ENCODE data around the gene AMOTL2.

AMOTL2 gene

DNA sequence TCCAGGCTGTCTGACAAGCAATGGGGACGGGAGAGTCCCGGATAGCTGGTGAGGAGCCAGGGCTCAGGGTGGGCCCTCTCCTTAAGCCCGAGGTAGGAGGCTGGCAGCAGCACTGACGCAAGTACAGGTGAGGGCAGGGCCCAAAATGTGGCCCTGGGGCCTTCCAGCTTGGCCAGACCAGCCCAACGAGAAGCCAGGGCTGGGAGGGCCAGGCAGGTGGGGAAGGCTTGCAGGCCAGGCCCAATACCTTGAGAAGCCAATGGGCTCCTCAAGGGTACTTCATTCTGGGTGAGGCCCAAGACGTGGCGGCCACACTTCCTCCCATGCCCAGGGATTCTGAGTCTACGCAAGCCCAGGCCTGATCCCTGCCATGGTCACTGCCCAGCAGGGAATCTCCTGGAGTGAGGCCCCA is 37.2 kb downstream of the AMOTL2 start:
- Histone ChIP-seq H3K27ac (ENCODE audit: low read depth in 2 of 2, low read length in 2 of 2) (no peak overlapping the region), H3K27me3 (ENCODE audit: control insufficient read depth in 2 of 2, insufficient read depth in 2 of 2, low read length in 2 of 2) (no peaks in the 10 kb centered on the region), H3K4me3 (ENCODE audit: low read length in 2 of 2) (no peak overlapping the region), H3K9ac (ENCODE audit: low read depth in 1 of 2, low read length in 2 of 2) (no peak overlapping the region), H3K36me3 (ENCODE audit: control insufficient read depth in 2 of 2, insufficient read depth in 2 of 2, low read length in 2 of 2) (no peaks in the 10 kb centered on the region), H3K4me1 (ENCODE audit: control insufficient read depth in 2 of 2, insufficient read depth in 2 of 2, low read length in 2 of 2) (peaks cover 0 to 11% of the 10 kb centered on the region in 2 donors), H3K9me3 (ENCODE audit: control insufficient read depth in 2 of 2, low read length in 2 of 2) (no peaks in the 10 kb centered on the region)

DNA sequence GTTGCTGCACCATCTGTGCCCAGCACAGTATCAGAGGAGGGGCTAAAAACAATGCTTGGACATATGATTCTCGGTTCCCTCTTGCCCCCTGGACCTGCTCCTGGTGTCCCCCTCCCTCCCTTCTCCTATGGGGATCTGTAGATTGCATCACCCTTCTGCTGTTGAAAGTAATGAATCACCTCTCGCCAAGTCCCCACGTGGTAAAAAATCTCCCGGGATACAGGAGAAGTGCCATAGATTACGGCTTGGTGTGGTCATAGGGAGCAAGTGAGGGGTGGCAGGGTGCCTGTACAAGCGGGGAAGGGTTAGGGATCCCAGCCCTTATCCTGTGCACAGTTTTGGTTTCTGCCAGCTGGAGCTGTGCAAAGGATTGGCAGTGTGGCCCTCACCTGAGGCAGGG is 37.7 kb downstream of the AMOTL2 start:
- Histone ChIP-seq H3K4me1 (ENCODE audit: control insufficient read depth in 2 of 2, insufficient read depth in 2 of 2, low read length in 2 of 2) (peaks cover 0 to 11% of the 10 kb centered on the region in 2 donors), H3K9me3 (ENCODE audit: control insufficient read depth in 2 of 2, low read length in 2 of 2) (no peaks in the 10 kb centered on the region), H3K4me3 (ENCODE audit: low read length in 2 of 2) (no peak overlapping the region), H3K27me3 (ENCODE audit: control insufficient read depth in 2 of 2, insufficient read depth in 2 of 2, low read length in 2 of 2) (no peaks in the 10 kb centered on the region), H3K27ac (ENCODE audit: low read depth in 2 of 2, low read length in 2 of 2) (no peak overlapping the region), H3K9ac (ENCODE audit: low read depth in 1 of 2, low read length in 2 of 2) (no peak overlapping the region), H3K36me3 (ENCODE audit: control insufficient read depth in 2 of 2, insufficient read depth in 2 of 2, low read length in 2 of 2) (no peaks in the 10 kb centered on the region)

DNA sequence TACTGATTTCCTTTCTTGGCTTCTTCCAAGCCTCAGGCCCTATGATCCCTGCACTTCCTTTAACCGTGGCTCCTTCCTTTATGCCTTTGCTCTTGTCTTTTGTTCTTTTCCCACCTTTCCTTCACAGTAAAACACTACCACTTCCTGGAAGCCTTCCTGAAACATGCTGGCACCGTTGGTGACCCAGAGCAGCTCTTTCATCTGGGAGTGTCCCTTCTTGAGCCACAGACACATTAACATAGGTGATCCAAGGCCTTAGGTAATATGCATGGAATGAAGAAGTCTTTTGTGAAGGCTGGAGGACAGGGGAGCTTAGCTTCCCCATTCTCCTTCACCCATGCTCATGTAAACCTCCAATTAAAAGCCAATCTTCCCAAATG is 39.4 kb downstream of the AMOTL2 start:
- no peaks in the 10 kb centered on the region for H3K27me3 ChIP-seq (ENCODE audit: control insufficient read depth in 2 of 2, insufficient read depth in 2 of 2, low read length in 2 of 2)
- no peak overlapping the region for H3K27ac ChIP-seq (ENCODE audit: low read depth in 2 of 2, low read length in 2 of 2)
- H3K9ac ChIP-seq (ENCODE audit: low read depth in 1 of 2, low read length in 2 of 2): no peak overlapping the region
- H3K9me3 ChIP-seq (ENCODE audit: control insufficient read depth in 2 of 2, low read length in 2 of 2): no peaks in the 10 kb centered on the region
- no peaks in the 10 kb centered on the region for H3K36me3 ChIP-seq (ENCODE audit: control insufficient read depth in 2 of 2, insufficient read depth in 2 of 2, low read length in 2 of 2)
- peaks cover 0 to 11% of the 10 kb centered on the region in 2 donors for H3K4me1 ChIP-seq (ENCODE audit: control insufficient read depth in 2 of 2, insufficient read depth in 2 of 2, low read length in 2 of 2)
- no peak overlapping the region for H3K4me3 ChIP-seq (ENCODE audit: low read length in 2 of 2)

DNA sequence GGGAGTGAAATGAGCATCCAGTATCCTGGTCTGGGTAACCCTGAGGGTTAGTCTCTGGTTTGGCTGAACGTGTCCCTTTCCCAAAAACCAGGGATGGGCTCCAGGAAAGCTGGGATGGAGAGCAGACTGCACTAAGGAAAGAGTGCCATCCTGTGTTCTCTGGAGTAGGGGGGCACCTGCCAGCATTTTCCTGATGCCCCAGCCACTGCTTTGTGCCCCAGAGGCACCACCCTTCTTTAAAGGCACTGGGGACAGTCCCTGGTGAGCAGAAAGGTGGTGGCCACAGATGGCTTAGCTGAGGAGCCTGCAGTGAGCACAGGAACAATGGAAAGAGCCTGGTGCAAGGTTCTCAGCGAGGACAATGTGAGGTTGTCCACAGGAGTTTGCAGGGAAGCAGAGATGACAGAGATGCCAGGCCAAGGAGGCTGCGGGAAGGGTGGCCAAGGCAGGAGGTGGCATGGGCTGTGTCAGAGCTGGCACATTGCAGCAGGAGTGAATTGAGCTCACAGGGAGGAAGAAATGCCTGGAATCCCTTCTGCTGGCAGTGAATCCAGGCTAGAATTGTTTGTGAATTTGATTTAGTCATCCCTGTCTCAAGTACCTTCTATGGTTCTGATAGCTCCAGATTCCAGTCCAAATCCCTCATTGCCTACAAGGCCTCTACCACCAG is 39.9 kb downstream of the AMOTL2 start:
- Histone ChIP-seq H3K27me3 (ENCODE audit: control insufficient read depth in 2 of 2, insufficient read depth in 2 of 2, low read length in 2 of 2) (no peaks in the 10 kb centered on the region), H3K9me3 (ENCODE audit: control insufficient read depth in 2 of 2, low read length in 2 of 2) (no peaks in the 10 kb centered on the region), H3K9ac (ENCODE audit: low read depth in 1 of 2, low read length in 2 of 2) (no peak overlapping the region), H3K36me3 (ENCODE audit: control insufficient read depth in 2 of 2, insufficient read depth in 2 of 2, low read length in 2 of 2) (no peaks in the 10 kb centered on the region), H3K4me1 (ENCODE audit: control insufficient read depth in 2 of 2, insufficient read depth in 2 of 2, low read length in 2 of 2) (peaks cover 0 to 11% of the 10 kb centered on the region in 2 donors), H3K4me3 (ENCODE audit: low read length in 2 of 2) (no peak overlapping the region), H3K27ac (ENCODE audit: low read depth in 2 of 2, low read length in 2 of 2) (peak overlapping the region; percentile 9 to 27)

DNA sequence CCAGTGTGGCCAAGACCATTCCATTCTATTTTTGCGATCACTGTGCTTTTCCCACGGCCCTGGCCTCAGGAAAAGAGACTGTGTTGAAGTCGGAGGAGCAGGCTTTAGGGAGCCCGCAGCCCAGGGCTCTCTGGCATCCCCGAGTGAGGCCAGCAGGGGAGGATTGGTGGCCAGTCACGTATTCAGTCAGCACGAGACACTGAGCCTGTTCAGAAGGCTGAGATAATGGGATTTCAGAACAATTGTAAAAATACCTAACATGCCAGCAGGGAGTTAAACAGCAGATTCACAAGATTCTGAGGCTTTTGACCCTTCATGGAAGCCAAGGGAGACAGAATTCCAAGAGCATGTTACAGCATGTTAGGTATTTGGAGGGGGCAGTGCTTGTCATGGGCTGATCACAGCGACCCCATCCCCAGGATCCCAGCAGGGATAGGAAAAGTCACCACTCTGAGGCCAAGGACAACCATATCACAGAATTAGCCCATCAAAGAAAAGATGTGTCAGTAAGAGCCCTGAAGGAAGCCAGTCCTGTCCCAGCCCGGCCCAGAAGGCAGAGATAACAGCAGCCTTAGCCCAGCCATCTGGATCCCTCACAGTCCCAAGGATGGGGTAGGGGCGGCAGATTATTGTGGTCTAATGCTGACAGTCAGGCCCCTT is 40.6 kb downstream of the AMOTL2 start:
- peaks cover 0 to 11% of the 10 kb centered on the region in 2 donors for H3K4me1 ChIP-seq (ENCODE audit: control insufficient read depth in 2 of 2, insufficient read depth in 2 of 2, low read length in 2 of 2)
- no peak overlapping the region for H3K9ac ChIP-seq (ENCODE audit: low read depth in 1 of 2, low read length in 2 of 2)
- no peaks in the 10 kb centered on the region for H3K27me3 ChIP-seq (ENCODE audit: control insufficient read depth in 2 of 2, insufficient read depth in 2 of 2, low read length in 2 of 2)
- H3K4me3 ChIP-seq (ENCODE audit: low read length in 2 of 2): no peak overlapping the region
- no peaks in the 10 kb centered on the region for H3K9me3 ChIP-seq (ENCODE audit: control insufficient read depth in 2 of 2, low read length in 2 of 2)
- peak overlapping the region in 1 of 2 donors; percentile 27 for H3K27ac ChIP-seq (ENCODE audit: low read depth in 2 of 2, low read length in 2 of 2)
- H3K36me3 ChIP-seq (ENCODE audit: control insufficient read depth in 2 of 2, insufficient read depth in 2 of 2, low read length in 2 of 2): no peaks in the 10 kb centered on the region

DNA sequence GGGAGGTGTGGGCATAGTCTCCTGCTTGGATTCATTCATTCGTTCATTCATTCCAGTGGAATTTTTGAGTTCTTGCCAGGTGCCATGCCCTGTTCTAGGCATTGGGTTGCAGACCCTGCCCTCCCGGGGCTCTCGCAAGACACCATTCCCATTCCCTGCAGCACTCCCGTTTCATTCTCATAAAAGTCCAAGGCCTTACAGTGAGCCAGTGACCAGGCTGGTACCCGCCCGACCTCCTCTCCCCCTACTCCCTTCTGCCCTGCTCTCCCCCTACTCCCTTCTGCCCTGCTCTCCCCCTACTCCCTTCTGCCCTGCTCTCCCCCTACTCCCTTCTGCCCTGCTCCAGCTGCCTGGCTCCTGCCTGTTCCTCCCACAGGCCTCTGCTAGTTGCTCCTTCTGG is 41.9 kb downstream of the AMOTL2 start:
- Histone ChIP-seq H3K9me3 (ENCODE audit: control insufficient read depth in 2 of 2, low read length in 2 of 2) (no peaks in the 10 kb centered on the region), H3K27me3 (ENCODE audit: control insufficient read depth in 2 of 2, insufficient read depth in 2 of 2, low read length in 2 of 2) (no peaks in the 10 kb centered on the region), H3K27ac (ENCODE audit: low read depth in 2 of 2, low read length in 2 of 2) (no peak overlapping the region), H3K9ac (ENCODE audit: low read depth in 1 of 2, low read length in 2 of 2) (no peak overlapping the region), H3K36me3 (ENCODE audit: control insufficient read depth in 2 of 2, insufficient read depth in 2 of 2, low read length in 2 of 2) (no peaks in the 10 kb centered on the region), H3K4me1 (ENCODE audit: control insufficient read depth in 2 of 2, insufficient read depth in 2 of 2, low read length in 2 of 2) (peaks cover 0 to 12% of the 10 kb centered on the region in 2 donors), H3K4me3 (ENCODE audit: low read length in 2 of 2) (no peak overlapping the region)

DNA sequence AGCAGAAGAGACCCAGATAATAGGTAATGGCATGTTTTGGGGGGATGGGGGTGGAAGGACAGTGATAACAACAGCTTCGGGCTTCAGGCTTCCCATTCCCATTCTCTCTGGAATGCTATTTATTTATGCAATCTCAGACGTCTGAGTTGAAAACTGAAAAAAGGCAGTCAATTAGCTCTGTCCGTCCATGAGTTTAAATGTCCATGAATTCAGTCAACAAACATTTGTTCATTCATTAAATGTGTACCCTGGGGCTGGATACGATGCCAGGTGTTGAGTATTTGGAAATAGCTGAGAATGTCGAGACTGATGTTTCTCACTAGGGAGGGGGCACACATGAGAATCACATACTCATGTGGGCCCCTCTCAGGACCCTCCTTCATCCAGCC is 42.4 kb downstream of the AMOTL2 start:
- no peaks in the 10 kb centered on the region for H3K27me3 ChIP-seq (ENCODE audit: control insufficient read depth in 2 of 2, insufficient read depth in 2 of 2, low read length in 2 of 2)
- H3K9ac ChIP-seq (ENCODE audit: low read depth in 1 of 2, low read length in 2 of 2): no peak overlapping the region
- no peak overlapping the region for H3K4me3 ChIP-seq (ENCODE audit: low read length in 2 of 2)
- peak overlapping the region; percentile 4 to 22 for H3K27ac ChIP-seq (ENCODE audit: low read depth in 2 of 2, low read length in 2 of 2)
- no peaks in the 10 kb centered on the region for H3K36me3 ChIP-seq (ENCODE audit: control insufficient read depth in 2 of 2, insufficient read depth in 2 of 2, low read length in 2 of 2)
- peaks cover 0 to 16% of the 10 kb centered on the region in 2 donors for H3K4me1 ChIP-seq (ENCODE audit: control insufficient read depth in 2 of 2, insufficient read depth in 2 of 2, low read length in 2 of 2)
- H3K9me3 ChIP-seq (ENCODE audit: control insufficient read depth in 2 of 2, low read length in 2 of 2): no peaks in the 10 kb centered on the region

DNA sequence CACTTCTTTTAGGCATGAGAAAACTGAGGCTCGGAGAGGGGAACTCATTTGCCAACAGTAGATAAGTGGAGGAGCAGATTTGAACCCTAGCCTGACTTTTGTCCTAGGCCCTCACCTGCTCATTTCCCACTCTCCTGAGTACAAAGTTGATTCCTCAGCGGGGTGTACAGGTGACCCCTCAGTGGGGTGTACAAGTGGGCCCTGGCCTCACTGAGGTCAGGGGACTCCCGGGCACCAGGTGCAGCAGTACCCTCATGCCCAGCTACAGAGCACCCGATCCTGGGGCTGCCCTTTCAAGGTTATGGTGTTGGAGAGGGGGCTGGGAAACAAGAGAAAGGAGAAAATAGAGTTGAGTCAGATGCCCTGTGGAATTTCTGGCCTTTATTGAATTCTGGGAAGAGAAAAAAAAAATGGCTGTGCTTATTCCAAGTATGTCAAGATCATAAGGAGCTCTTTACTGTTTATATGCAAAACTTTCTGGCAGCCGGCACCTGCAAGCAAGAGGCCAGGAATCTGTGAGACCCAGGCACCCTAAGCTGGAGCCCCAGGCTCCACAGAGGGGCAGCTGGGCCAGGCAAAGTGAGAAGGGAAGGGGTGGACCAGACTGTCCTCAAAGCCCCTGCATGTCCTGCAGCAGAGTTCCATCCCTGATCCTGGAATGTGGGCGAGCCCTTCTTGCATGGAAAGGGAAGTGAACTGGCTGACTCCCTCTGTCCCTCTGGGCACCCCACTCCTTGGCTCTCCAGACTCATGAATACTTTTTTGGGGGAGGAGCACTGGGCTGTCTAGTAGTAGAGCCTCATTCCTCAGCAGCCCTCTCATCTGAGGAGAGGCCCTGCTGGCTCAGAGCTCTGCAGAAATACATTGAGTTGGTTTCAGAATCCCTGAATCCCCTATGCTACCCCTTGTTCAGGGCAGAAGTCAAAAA is 43.1 kb downstream of the AMOTL2 start:
- H3K27ac ChIP-seq (ENCODE audit: low read depth in 2 of 2, low read length in 2 of 2): peak overlapping the region; percentile 4 to 8
- no peak overlapping the region for H3K9ac ChIP-seq (ENCODE audit: low read depth in 1 of 2, low read length in 2 of 2)
- no peaks in the 10 kb centered on the region for H3K9me3 ChIP-seq (ENCODE audit: control insufficient read depth in 2 of 2, low read length in 2 of 2)
- no peaks in the 10 kb centered on the region for H3K36me3 ChIP-seq (ENCODE audit: control insufficient read depth in 2 of 2, insufficient read depth in 2 of 2, low read length in 2 of 2)
- no peaks in the 10 kb centered on the region for H3K27me3 ChIP-seq (ENCODE audit: control insufficient read depth in 2 of 2, insufficient read depth in 2 of 2, low read length in 2 of 2)
- no peak overlapping the region for H3K4me3 ChIP-seq (ENCODE audit: low read length in 2 of 2)
- H3K4me1 ChIP-seq (ENCODE audit: control insufficient read depth in 2 of 2, insufficient read depth in 2 of 2, low read length in 2 of 2): peaks cover 0 to 16% of the 10 kb centered on the region in 2 donors

DNA sequence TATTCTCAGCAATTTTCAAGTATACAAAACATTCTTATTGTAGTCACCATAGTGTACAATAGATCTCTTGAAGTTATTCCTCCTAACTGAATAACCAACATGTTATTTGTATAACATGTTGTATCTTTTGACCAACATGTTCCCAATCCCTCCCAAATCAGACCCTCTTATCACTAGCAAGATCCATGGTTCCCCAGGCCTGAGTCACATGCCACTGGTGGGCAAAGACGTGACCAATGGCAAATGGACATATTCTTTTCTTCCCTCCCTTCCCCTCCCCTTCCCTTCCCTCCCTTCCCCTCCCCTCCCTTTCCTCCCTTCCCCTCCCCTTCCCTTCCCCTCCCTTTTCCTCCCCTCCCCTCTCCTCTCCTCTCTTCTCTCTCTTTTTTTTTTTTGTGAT is 45.4 kb downstream of the AMOTL2 start:
- H3K27me3 ChIP-seq (ENCODE audit: control insufficient read depth in 2 of 2, insufficient read depth in 2 of 2, low read length in 2 of 2): no peaks in the 10 kb centered on the region
- H3K9ac ChIP-seq (ENCODE audit: low read depth in 1 of 2, low read length in 2 of 2): no peak overlapping the region
- H3K36me3 ChIP-seq (ENCODE audit: control insufficient read depth in 2 of 2, insufficient read depth in 2 of 2, low read length in 2 of 2): no peaks in the 10 kb centered on the region
- peaks cover 0 to 5% of the 10 kb centered on the region in 2 donors for H3K4me1 ChIP-seq (ENCODE audit: control insufficient read depth in 2 of 2, insufficient read depth in 2 of 2, low read length in 2 of 2)
- H3K27ac ChIP-seq (ENCODE audit: low read depth in 2 of 2, low read length in 2 of 2): no peak overlapping the region
- no peaks in the 10 kb centered on the region for H3K9me3 ChIP-seq (ENCODE audit: control insufficient read depth in 2 of 2, low read length in 2 of 2)
- H3K4me3 ChIP-seq (ENCODE audit: low read length in 2 of 2): no peak overlapping the region

DNA sequence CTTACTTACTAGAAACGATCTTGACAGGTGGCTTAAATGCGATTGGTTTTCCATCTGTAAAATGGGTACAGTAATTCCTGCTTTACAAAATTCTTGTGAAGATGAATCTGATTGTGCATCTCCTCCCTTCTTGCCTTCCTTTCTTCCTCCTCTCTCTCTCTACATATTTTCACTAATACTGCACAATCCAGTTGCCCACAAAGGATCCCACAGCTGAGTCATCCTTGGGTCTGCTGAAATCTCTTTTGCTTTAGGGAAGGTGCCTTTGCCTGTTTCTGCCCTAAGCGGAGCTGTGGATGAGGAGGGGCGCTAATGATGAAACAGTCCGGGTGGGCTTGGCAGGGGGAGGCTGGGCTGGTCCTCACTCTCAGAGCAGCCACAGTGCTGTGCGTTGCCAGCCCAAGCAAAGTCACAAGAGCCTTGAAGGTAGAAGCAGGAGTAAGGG is 46.1 kb downstream of the AMOTL2 start:
- H3K36me3 ChIP-seq (ENCODE audit: control insufficient read depth in 2 of 2, insufficient read depth in 2 of 2, low read length in 2 of 2): no peaks in the 10 kb centered on the region
- no peak overlapping the region for H3K9ac ChIP-seq (ENCODE audit: low read depth in 1 of 2, low read length in 2 of 2)
- no peaks in the 10 kb centered on the region for H3K9me3 ChIP-seq (ENCODE audit: control insufficient read depth in 2 of 2, low read length in 2 of 2)
- H3K4me1 ChIP-seq (ENCODE audit: control insufficient read depth in 2 of 2, insufficient read depth in 2 of 2, low read length in 2 of 2): peaks cover 0 to 5% of the 10 kb centered on the region in 2 donors
- no peak overlapping the region for H3K4me3 ChIP-seq (ENCODE audit: low read length in 2 of 2)
- no peak overlapping the region for H3K27ac ChIP-seq (ENCODE audit: low read depth in 2 of 2, low read length in 2 of 2)
- H3K27me3 ChIP-seq (ENCODE audit: control insufficient read depth in 2 of 2, insufficient read depth in 2 of 2, low read length in 2 of 2): no peaks in the 10 kb centered on the region

All from mucosa of rectum (tissue), 2 donors.